ENCODE data around the gene SLC25A29. TPM values are rescaled to one million over a fixed set of nuclear protein-coding genes. Genes with fewer than 3 reads are reported as not detected.
A peak's percentile ranks its signal among the peaks of the same experiment; 100 is the strongest.

SLC25A29 gene
- total and polyA plus RNA-seq, 2 of the 13 experiments (the other 11 are each of a cell fraction or from before 2014, with no cell fraction given): 12.2 to 17.2 TPM

GRCh38 chr14:100282766-100283419 is 23.4 kb downstream of the SLC25A29 start:
- H3K79me2 ChIP-seq (ENCODE audit: insufficient read depth, low read length): peaks cover 25% of the 10 kb centered on the region
- DNase-seq (ENCODE audit: low spot score): no peak
- ChIA-PET CTCF (ENCODE audit: low intra/inter-chr PET ratio, low total read pairs) (no interaction called here), POLR2A (no interaction called here)
- in situ Hi-C loops (cut with HindIII; ENCODE audit: extremely low pct_ligation_motif_present, low pct_unique_long_range_greater_than_20kb) (no loop called here), intact Hi-C loops (cut with micrococcal nuclease; ENCODE audit: unreplicated experiment) (loop anchor here (5.0 kb wide), 1 partner anchor 1519 kb away; no protein-coding TSS in a partner anchor)
- FAIRE-seq: no peak
- H2AFZ ChIP-seq (ENCODE audit: low read length): no peak overlapping the region
- no peak for ATAC-seq
- H3K27me3 ChIP-seq (ENCODE audit: control insufficient read depth in 1 of 2, insufficient read depth in 2 of 2, low read length in 2 of 2): no peaks in the 10 kb centered on the region
- TF ChIP-seq NKX3-1 (CRISPR knock-in tag; IDR thresholded peaks at IDR 0.05): no peak
- peak; percentile 79 for TF ChIP-seq ZSCAN22 (CRISPR knock-in tag; IDR thresholded peaks at IDR 0.05)
- no peaks in the 10 kb centered on the region for H3K9me3 ChIP-seq (ENCODE audit: low read length)
- no TSS peak for BruUV-seq (replicated peaks)
- peaks cover 17% of the 10 kb centered on the region for H4K20me1 ChIP-seq (ENCODE audit: insufficient read depth, low read length)
- H3K36me3 ChIP-seq (replicated peaks in 1 of 2; ENCODE audit: control insufficient read depth in 1 of 2, insufficient read depth in 2 of 2, low read length in 2 of 2): peaks cover 3 to 9% of the 10 kb centered on the region in 2 experiments; a peak in 3 of 5 replicates
- WGBS (ENCODE audit: low lambda C conversion rate): 93% methylated on average over 8 of the region's 9 CpGs
- H3K9ac ChIP-seq (ENCODE audit: insufficient read depth, low read depth, low read length): no peak overlapping the region
- H3K4me2 ChIP-seq (ENCODE audit: low read depth, low read length): no peak overlapping the region
- H3K4me3 ChIP-seq (replicated peaks in 1 of 3; ENCODE audit: insufficient read depth in 1 of 3, low read depth in 2 of 3, low read length in 3 of 3): no peak overlapping the region
- H3K4me1 ChIP-seq (ENCODE audit: insufficient read depth, low read length): peaks cover 65% of the 10 kb centered on the region
- peak overlapping the region; percentile 16 for H3K27ac ChIP-seq (ENCODE audit: extremely low read length, insufficient read depth, low read length)

- Histone ChIP-seq H4K20me1 (ENCODE audit: insufficient read depth, low read length) (peaks cover 21% of the 10 kb centered on the region), H3K9me3 (ENCODE audit: low read length) (no peaks in the 10 kb centered on the region), H3K4me1 (ENCODE audit: insufficient read depth, low read length) (peaks cover 63% of the 10 kb centered on the region), H3K36me3 (replicated peaks in 1 of 2; ENCODE audit: control insufficient read depth in 1 of 2, insufficient read depth in 2 of 2, low read length in 2 of 2) (peaks cover 6 to 16% of the 10 kb centered on the region in 2 experiments), H3K79me2 (ENCODE audit: insufficient read depth, low read length) (peaks cover 32% of the 10 kb centered on the region), H3K27me3 (ENCODE audit: control insufficient read depth in 1 of 2, insufficient read depth in 2 of 2, low read length in 2 of 2) (no peaks in the 10 kb centered on the region), H3K9ac (ENCODE audit: insufficient read depth, low read depth, low read length) (no peak overlapping the region), H3K4me2 (ENCODE audit: low read depth, low read length) (no peak overlapping the region), H3K4me3 (replicated peaks in 1 of 3; ENCODE audit: insufficient read depth in 1 of 3, low read depth in 2 of 3, low read length in 3 of 3) (no peak overlapping the region), H2AFZ (ENCODE audit: low read length) (no peak overlapping the region), H3K27ac (ENCODE audit: extremely low read length, insufficient read depth, low read length) (no peak overlapping the region)
- in situ Hi-C loops (cut with HindIII; ENCODE audit: extremely low pct_ligation_motif_present, low pct_unique_long_range_greater_than_20kb) (no loop called here), intact Hi-C loops (cut with micrococcal nuclease; ENCODE audit: unreplicated experiment) (loop anchor here (5.0 kb wide), 1 partner anchor 1520 kb away; no protein-coding TSS in a partner anchor)
- CTCF ChIA-PET (ENCODE audit: low intra/inter-chr PET ratio, low total read pairs): no interaction called here
- FAIRE-seq (no peak), DNase-seq (ENCODE audit: low spot score) (no peak), ATAC-seq (no peak)
- TF ChIP-seq ZNF713 (CRISPR knock-in tag; IDR thresholded peaks at IDR 0.05): no peak
- no peak for TF ChIP-seq PRDM15 (CRISPR knock-in tag; IDR thresholded peaks at IDR 0.05)
- no peak for TF ChIP-seq HOXA3 (CRISPR knock-in tag; IDR thresholded peaks at IDR 0.05)
- TF ChIP-seq ZNF660 (CRISPR knock-in tag; IDR thresholded peaks at IDR 0.05; ENCODE audit: borderline replicate concordance, low read depth): no peak
- BruUV-seq (replicated peaks): no TSS peak
- POLR2A ChIA-PET: no interaction called here
- whole genome bisulfite sequencing (ENCODE audit: low lambda C conversion rate): 100% methylated on average over 7 of the region's 7 CpGs
Observed at GRCh38 chr14:100282083-100282350, 24.2 kb downstream of the SLC25A29 start.
